NCI-H345 treated with DMSO at 0.1 percent for 48 hours (cell line): ENCODE measurements around the gene MOB2.
A peak's percentile ranks its signal among the peaks of the same experiment; 100 is the strongest.
"Not testable (repeated sequence)": the region's sequence is repeated elsewhere in the genome, so short reads cannot be mapped to it uniquely, and the experiment has no call there.

ENCODE experiments used
- DNase-seq: peaks from one replicate; lab custom pipeline; 2025; ENCODE audit not compliant: unreplicated experiment; lab: John Stamatoyannopoulos, UW

MOB2 gene

GRCh38 chr11:1444823-1445422, 41.7 kb downstream of the MOB2 start:
- DNase-seq: no peak

GRCh38 chr11:1444321-1444720, 42.3 kb downstream of the MOB2 start:
- no peak for DNase-seq

- DNase-seq: no peak
These were observed 42.8 kb downstream of the MOB2 start for GRCh38 chr11:1443737-1444136.

- DNase-seq: no peak
These were observed 43.7 kb downstream of the MOB2 start for GRCh38 chr11:1442807-1443366.

- DNase-seq: no peak
These were observed 44.4 kb downstream of the MOB2 start for GRCh38 chr11:1442163-1442562.

GRCh38 chr11:1440496-1440895, 46.1 kb downstream of the MOB2 start:
- DNase-seq: no peak

GRCh38 chr11:1440066-1440465, 46.5 kb downstream of the MOB2 start:
- DNase-seq: no peak

GRCh38 chr11:1439341-1439740, 47.2 kb downstream of the MOB2 start:
- no peak for DNase-seq

GRCh38 chr11:1438967-1439330, 47.6 kb downstream of the MOB2 start:
- no peak for DNase-seq

GRCh38 chr11:1438261-1438966, 48.2 kb downstream of the MOB2 start:
- no peak for DNase-seq

- DNase-seq: no peak
These were observed 49.1 kb downstream of the MOB2 start for GRCh38 chr11:1437500-1437899.

GRCh38 chr11:1436468-1437039, 50.0 kb downstream of the MOB2 start:
- no peak for DNase-seq

- DNase-seq: peak; percentile 74
These were observed 50.6 kb downstream of the MOB2 start for GRCh38 chr11:1435820-1436467.

- DNase-seq: not testable (repeated sequence)
These were observed 51.1 kb downstream of the MOB2 start for GRCh38 chr11:1435479-1435819.

- no peak for DNase-seq
These were observed 52.5 kb downstream of the MOB2 start for GRCh38 chr11:1433977-1434640.

- DNase-seq: no peak
These were observed 53.0 kb downstream of the MOB2 start for GRCh38 chr11:1433568-1433967.

- no peak for DNase-seq
These were observed 57.7 kb downstream of the MOB2 start for GRCh38 chr11:1428762-1429316.

- DNase-seq: no peak
These were observed 61.1 kb downstream of the MOB2 start for GRCh38 chr11:1425439-1425838.

- no peak for DNase-seq
These were observed 61.6 kb downstream of the MOB2 start for GRCh38 chr11:1425006-1425405.

GRCh38 chr11:1423406-1423805, 63.2 kb downstream of the MOB2 start:
- not testable (repeated sequence) for DNase-seq

GRCh38 chr11:1422981-1423380, 63.6 kb downstream of the MOB2 start:
- DNase-seq: no peak
